Peyer's patch (tissue), 4 donors: ENCODE measurements around the gene SNX27. TPM values are rescaled to one million over a fixed set of nuclear protein-coding genes. Genes with fewer than 3 reads are reported as not detected.

Experiments
- DNase-seq, 3 donors: peaks; one replicate each; pipeline ENCODE4 v3.0.0-alpha.2; 2017 to 2019
- H3K27ac ChIP-seq, 4 donors: fragments of 200-600 bp; sonication (generic); one replicate each; pipeline ENCODE4 v1.5.1; 2016 to 2019
- H3K27me3 ChIP-seq, 2 donors: fragments of 200-600 bp; sonication (generic); one replicate each; pipeline ENCODE4 v1.5.1; 2019
- H3K36me3 ChIP-seq, 3 donors: fragments of 200-600 bp; sonication (generic); one replicate each; pipeline ENCODE4 v1.5.1; 2016 to 2019
- H3K4me1 ChIP-seq, 4 donors: fragments of 200-600 bp; sonication (generic); one replicate each; pipeline ENCODE4 v1.5.1; 2016 to 2019
- H3K4me3 ChIP-seq, 4 donors: fragments of 200-600 bp; sonication (generic); 1 replicate in 3 of 4; 2 replicates in 1 of 4; pipeline ENCODE4 v1.5.1; 2016 to 2019; ENCODE audit warnings: mild to moderate bottlenecking in 1 of 4
- H3K9me3 ChIP-seq, 4 donors: fragments of 200-600 bp; sonication (generic); one replicate each; pipeline ENCODE4 v1.5.1; 2016 to 2019; ENCODE audit warnings: mild to moderate bottlenecking in 1 of 4
- CTCF ChIP-seq, 6 experiments: fragments of 450-650 bp in 4 of 6; fragments of 200-600 bp in 2 of 6; sonication (generic) in 1 of 6; IDR thresholded peaks; one replicate each; pipeline ENCODE4 v1.5.1; 2017 to 2019; ENCODE audit warnings: antibody characterized with exemption in 6 of 6, mild to moderate bottlenecking in 3 of 6, moderate library complexity in 1 of 6
- POLR2A ChIP-seq, 2 donors: fragments of 450-650 bp; IDR thresholded peaks; one replicate each; pipeline ENCODE4 v1.5.1; 2017; ENCODE audit warnings: antibody characterized with exemption in 2 of 2, mild to moderate bottlenecking in 2 of 2, moderate library complexity in 2 of 2
- total RNA-seq, 4 donors: library from RNA; depleted of rRNA; stranded (reverse); fragments of >200 nt; gene quantifications; one replicate each; pipeline ENCODE4 v1.1.0, GENCODE V29; 2016

Gene SNX27
- total RNA-seq, 4 donors from 2014 or later: 24.0 to 50.3 (median 35.1) TPM

GRCh38 chr1:151684128-151684527, 72.3 kb downstream of the SNX27 start:
- H3K36me3 ChIP-seq: peaks cover 0 to 23% (median 0%) of the 10 kb centered on the region in 3 donors

GRCh38 chr1:151686561-151686960, 74.7 kb downstream of the SNX27 start:
- peaks cover 0 to 23% (median 0%) of the 10 kb centered on the region in 3 donors for H3K36me3 ChIP-seq
- H3K27ac ChIP-seq: no peak overlapping the region
- no peaks in the 10 kb centered on the region for H3K4me1 ChIP-seq
- TF ChIP-seq POLR2A (IDR thresholded peaks at IDR 0.05): no peak
- TF ChIP-seq CTCF (IDR thresholded peaks at IDR 0.05): no peak
- H3K4me3 ChIP-seq: no peak overlapping the region
- H3K9me3 ChIP-seq: no peaks in the 10 kb centered on the region
- no peak for DNase-seq
- no peaks in the 10 kb centered on the region for H3K27me3 ChIP-seq

More at GRCh38 chr1:151684128-151684527, 72.3 kb downstream of the SNX27 start:
- H3K4me1 ChIP-seq: no peaks in the 10 kb centered on the region
- DNase-seq: no peak
- H3K27ac ChIP-seq: no peak overlapping the region
- H3K9me3 ChIP-seq: no peaks in the 10 kb centered on the region
- no peaks in the 10 kb centered on the region for H3K27me3 ChIP-seq
- H3K4me3 ChIP-seq: no peak overlapping the region
- no peak for TF ChIP-seq CTCF (IDR thresholded peaks at IDR 0.05)

GRCh38 chr1:151689494-151689893, 77.6 kb downstream of the SNX27 start:
- no peak for DNase-seq
- no peak overlapping the region for H3K27ac ChIP-seq
- no peak overlapping the region for H3K4me3 ChIP-seq
- TF ChIP-seq POLR2A (IDR thresholded peaks at IDR 0.05) (no peak), CTCF (IDR thresholded peaks at IDR 0.05) (no peak)
- H3K27me3 ChIP-seq: no peaks in the 10 kb centered on the region
- H3K36me3 ChIP-seq: peaks cover 0 to 41% (median 0%) of the 10 kb centered on the region in 3 donors
- no peaks in the 10 kb centered on the region for H3K9me3 ChIP-seq
- H3K4me1 ChIP-seq: no peaks in the 10 kb centered on the region

- H3K36me3 ChIP-seq: peaks cover 0 to 43% (median 0%) of the 10 kb centered on the region in 3 donors
- H3K4me1 ChIP-seq: no peaks in the 10 kb centered on the region
- H3K27me3 ChIP-seq: no peaks in the 10 kb centered on the region
- no peak overlapping the region for H3K4me3 ChIP-seq
- TF ChIP-seq CTCF (IDR thresholded peaks at IDR 0.05): no peak
- no peak for TF ChIP-seq POLR2A (IDR thresholded peaks at IDR 0.05)
- no peaks in the 10 kb centered on the region for H3K9me3 ChIP-seq
- H3K27ac ChIP-seq: no peak overlapping the region
- DNase-seq: no peak
These were observed 80.4 kb downstream of the SNX27 start for GRCh38 chr1:151692226-151692625.

- TF ChIP-seq CTCF (IDR thresholded peaks at IDR 0.05) (peak in 4 of 6 experiments; percentile 37 to 72 (median 70)), POLR2A (IDR thresholded peaks at IDR 0.05) (no peak)
- no peaks in the 10 kb centered on the region for H3K4me1 ChIP-seq
- H3K27me3 ChIP-seq: no peaks in the 10 kb centered on the region
- DNase-seq: no peak
- no peak overlapping the region for H3K27ac ChIP-seq
- no peaks in the 10 kb centered on the region for H3K9me3 ChIP-seq
- H3K4me3 ChIP-seq: no peak overlapping the region
- peaks cover 0 to 53% (median 0%) of the 10 kb centered on the region in 3 donors for H3K36me3 ChIP-seq
These were observed 81.3 kb downstream of the SNX27 start for GRCh38 chr1:151693057-151693651.
